B cell (primary cell): ENCODE measurements around the gene RPS21.

Experiments used
- EZH2 ChIP-seq: IDR thresholded peaks from 2 replicates; pipeline ENCODE4 v1.6.1; 2012; ENCODE audit warnings: borderline replicate concordance, low read depth, mild to moderate bottlenecking, moderate library complexity, low read length; ENCODE audit not compliant: insufficient read depth, poor library complexity, severe bottlenecking
- TF ChIP-seq, protein P1 (sequence below): fragments of 200-600 bp; IDR thresholded peaks from one replicate; pipeline ENCODE4 v1.8.0; 2022; ENCODE audit warnings: antibody characterized with exemption, mild to moderate bottlenecking

DNA sequence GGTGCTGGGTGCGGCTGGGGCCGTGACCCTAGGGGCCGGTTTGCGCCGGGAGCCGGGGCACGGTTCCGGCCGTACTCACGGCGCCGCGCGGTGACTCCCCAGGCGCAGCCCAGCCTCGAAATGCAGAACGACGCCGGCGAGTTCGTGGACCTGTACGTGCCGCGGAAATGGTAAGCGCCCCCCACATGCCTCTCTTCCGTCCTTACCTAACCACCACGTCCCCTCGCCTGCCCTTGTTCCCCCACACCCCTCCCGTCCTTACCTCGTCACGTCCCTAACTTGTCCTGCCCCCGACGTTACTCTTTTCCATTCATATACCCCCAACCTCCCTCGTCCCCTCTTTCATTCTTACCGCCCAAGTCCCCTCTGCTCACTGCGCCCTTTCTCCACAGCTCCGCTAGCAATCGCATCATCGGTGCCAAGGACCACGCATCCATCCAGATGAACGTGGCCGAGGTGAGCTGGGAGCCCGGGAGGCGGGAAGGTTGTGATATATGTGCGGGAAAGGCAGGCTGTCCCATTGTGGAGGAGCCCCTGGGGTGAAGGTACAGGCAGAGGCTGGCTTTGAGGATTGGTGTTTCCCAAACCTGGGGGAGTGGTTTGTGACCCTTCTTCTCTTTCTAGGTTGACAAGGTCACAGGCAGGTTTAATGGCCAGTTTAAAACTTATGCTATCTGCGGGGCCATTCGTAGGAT lies 463 bp downstream of the RPS21 start:
- TF ChIP-seq, protein P1, sequence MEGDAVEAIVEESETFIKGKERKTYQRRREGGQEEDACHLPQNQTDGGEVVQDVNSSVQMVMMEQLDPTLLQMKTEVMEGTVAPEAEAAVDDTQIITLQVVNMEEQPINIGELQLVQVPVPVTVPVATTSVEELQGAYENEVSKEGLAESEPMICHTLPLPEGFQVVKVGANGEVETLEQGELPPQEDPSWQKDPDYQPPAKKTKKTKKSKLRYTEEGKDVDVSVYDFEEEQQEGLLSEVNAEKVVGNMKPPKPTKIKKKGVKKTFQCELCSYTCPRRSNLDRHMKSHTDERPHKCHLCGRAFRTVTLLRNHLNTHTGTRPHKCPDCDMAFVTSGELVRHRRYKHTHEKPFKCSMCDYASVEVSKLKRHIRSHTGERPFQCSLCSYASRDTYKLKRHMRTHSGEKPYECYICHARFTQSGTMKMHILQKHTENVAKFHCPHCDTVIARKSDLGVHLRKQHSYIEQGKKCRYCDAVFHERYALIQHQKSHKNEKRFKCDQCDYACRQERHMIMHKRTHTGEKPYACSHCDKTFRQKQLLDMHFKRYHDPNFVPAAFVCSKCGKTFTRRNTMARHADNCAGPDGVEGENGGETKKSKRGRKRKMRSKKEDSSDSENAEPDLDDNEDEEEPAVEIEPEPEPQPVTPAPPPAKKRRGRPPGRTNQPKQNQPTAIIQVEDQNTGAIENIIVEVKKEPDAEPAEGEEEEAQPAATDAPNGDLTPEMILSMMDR, result no peak
- TF ChIP-seq EZH2, result no peak
